Mesenchymal stem cell (in vitro differentiated cells and primary cell): ENCODE data around the gene CYP39A1.

ENCODE experiments used
- DNase-seq: peaks from one replicate; pipeline ENCODE4 v3.0.0-alpha.2; 2013
- H2AFZ ChIP-seq: one replicate; pipeline ENCODE4 v1.6.1; 2013; ENCODE audit warnings: low read depth, mild to moderate bottlenecking, control low read depth, inconsistent platforms, low read length, moderate library complexity
- H2AK5ac ChIP-seq: 2 replicates; pipeline ENCODE4 v1.6.1; 2013; ENCODE audit warnings: low read length, moderate library complexity, mild to moderate bottlenecking, inconsistent platforms; ENCODE audit not compliant: severe bottlenecking
- H2BK120ac ChIP-seq: one replicate; pipeline ENCODE4 v1.6.1; 2013; ENCODE audit warnings: low read depth, mild to moderate bottlenecking, inconsistent platforms, low read length, moderate library complexity
- H2BK12ac ChIP-seq, 2 experiments: one replicate each; pipeline ENCODE4 v1.6.1; 2013; ENCODE audit warnings: inconsistent platforms in 2 of 2, low read length in 2 of 2, mild to moderate bottlenecking in 2 of 2, moderate library complexity in 2 of 2, control low read depth in 1 of 2
- H2BK15ac ChIP-seq: one replicate; pipeline ENCODE4 v1.6.1; 2013; ENCODE audit warnings: mild to moderate bottlenecking, low read depth, inconsistent platforms; ENCODE audit not compliant: poor library complexity, severe bottlenecking
- H2BK5ac ChIP-seq: 2 replicates; pipeline ENCODE4 v1.6.1; 2013; ENCODE audit warnings: low read depth, mild to moderate bottlenecking, low read length, control low read depth, inconsistent platforms; ENCODE audit not compliant: poor library complexity, severe bottlenecking
- H3K14ac ChIP-seq, 2 experiments: one replicate each; pipeline ENCODE4 v1.6.1; 2013; ENCODE audit warnings: inconsistent platforms in 2 of 2, low read length in 2 of 2, control low read depth in 1 of 2, mild to moderate bottlenecking in 1 of 2, moderate library complexity in 1 of 2
- H3K18ac ChIP-seq, 2 experiments: one replicate each; pipeline ENCODE4 v1.6.1; 2013; ENCODE audit warnings: inconsistent platforms in 2 of 2, low read length in 2 of 2, control low read depth in 1 of 2, low read depth in 1 of 2, mild to moderate bottlenecking in 1 of 2
- H3K23ac ChIP-seq, 2 experiments: one replicate each; pipeline ENCODE4 v1.6.1; 2013; ENCODE audit warnings: inconsistent platforms in 2 of 2, low read length in 2 of 2, mild to moderate bottlenecking in 2 of 2, moderate library complexity in 2 of 2, control low read depth in 1 of 2
- H3K27ac ChIP-seq: 2 replicates; pipeline ENCODE4 v1.5.1; 2013; ENCODE audit warnings: mild to moderate bottlenecking, moderate library complexity, low read length, control low read depth, inconsistent platforms; ENCODE audit not compliant: poor library complexity, severe bottlenecking
- H3K27me3 ChIP-seq, 2 experiments: 2 replicates each; pipeline versions ENCODE4 v1.6.1 to v1.7.0; 2013; ENCODE audit warnings: low read length in 2 of 2, mild to moderate bottlenecking in 2 of 2, moderate library complexity in 2 of 2, control low read depth in 1 of 2, inconsistent platforms in 1 of 2; ENCODE audit not compliant: control insufficient read depth in 1 of 2, insufficient read depth in 1 of 2
- H3K36me3 ChIP-seq, 2 experiments: 2 replicates each; pipeline versions ENCODE4 v1.6.1 to v1.7.0; 2013; ENCODE audit warnings: low read length in 2 of 2, control low read depth in 1 of 2, inconsistent platforms in 1 of 2, low read depth in 1 of 2, mild to moderate bottlenecking in 1 of 2; ENCODE audit not compliant: insufficient read depth in 2 of 2, control insufficient read depth in 1 of 2
- H3K4ac ChIP-seq, 2 experiments: one replicate each; pipeline ENCODE4 v1.6.1; 2013; ENCODE audit warnings: inconsistent platforms in 2 of 2, low read length in 2 of 2, mild to moderate bottlenecking in 2 of 2, moderate library complexity in 2 of 2, control low read depth in 1 of 2, low read depth in 1 of 2
- H3K4me1 ChIP-seq: 2 replicates; pipeline ENCODE4 v1.6.1; 2013; ENCODE audit warnings: low read depth, low read length, control low read depth; ENCODE audit not compliant: control insufficient read depth, insufficient read depth
- H3K4me2 ChIP-seq: 2 replicates; pipeline ENCODE4 v1.6.1; 2013; ENCODE audit warnings: low read length, mild to moderate bottlenecking, inconsistent platforms; ENCODE audit not compliant: poor library complexity, severe bottlenecking
- H3K4me3 ChIP-seq, 2 experiments: 2 replicates each; pipeline versions ENCODE4 v1.5.1 to v1.7.0; 2013; ENCODE audit warnings: low read length in 2 of 2, mild to moderate bottlenecking in 2 of 2, control low read depth in 1 of 2, low read depth in 1 of 2; ENCODE audit not compliant: insufficient read depth in 1 of 2
- H3K79me1 ChIP-seq: replicated peaks from 2 replicates; pipeline ENCODE4 v1.6.1; 2013; ENCODE audit warnings: mild to moderate bottlenecking, control low read depth, low read length, inconsistent platforms; ENCODE audit not compliant: poor library complexity, severe bottlenecking
- H3K9ac ChIP-seq: 2 replicates; pipeline ENCODE4 v1.7.0; 2013; ENCODE audit warnings: mild to moderate bottlenecking, low read length, moderate library complexity
- H3K9me3 ChIP-seq: 2 replicates; pipeline ENCODE4 v1.7.0; 2013; ENCODE audit warnings: mild to moderate bottlenecking, low read length; ENCODE audit not compliant: control insufficient read depth
- H4K8ac ChIP-seq: one replicate; pipeline ENCODE4 v1.6.1; 2013; ENCODE audit warnings: inconsistent platforms, mild to moderate bottlenecking, low read length, moderate library complexity
- H4K91ac ChIP-seq: one replicate; pipeline ENCODE4 v1.6.1; 2013; ENCODE audit warnings: mild to moderate bottlenecking, low read length, inconsistent platforms
- WGBS: methylation state at CpG from one replicate; pipeline ENCODE4 v1.1.7; 2013; ENCODE audit warnings: mixed read lengths; 5-methylcytosine and 5-hydroxymethylcytosine counted together

Gene CYP39A1

GRCh38 chr6:46517202-46517601 is 135.4 kb downstream of the CYP39A1 start:
- H2AK5ac ChIP-seq, result no peak overlapping the region
- no peak overlapping the region for H3K14ac ChIP-seq

GRCh38 chr6:46513533-46513932 is 139.1 kb downstream of the CYP39A1 start:
- H3K27me3 ChIP-seq, result no peaks in the 10 kb centered on the region
- H4K8ac ChIP-seq, result no peak overlapping the region
- no peak overlapping the region for H3K9ac ChIP-seq
- H3K4me1 ChIP-seq, result peaks cover 4% of the 10 kb centered on the region
- H3K14ac ChIP-seq, result no peak overlapping the region
- H3K4ac ChIP-seq, result no peak overlapping the region
- no peak overlapping the region for H3K18ac ChIP-seq
- H2BK15ac ChIP-seq, result no peak overlapping the region
- H3K36me3 ChIP-seq, result no peaks in the 10 kb centered on the region
- DNase-seq, result no peak
- no peak overlapping the region for H2AK5ac ChIP-seq
- no peak overlapping the region for H3K27ac ChIP-seq
- H2BK120ac ChIP-seq, result no peak overlapping the region
- no peaks in the 10 kb centered on the region for H3K79me1 ChIP-seq
- no peak overlapping the region for H3K4me2 ChIP-seq
- no peak overlapping the region for H4K91ac ChIP-seq
- H2BK5ac ChIP-seq, result no peak overlapping the region
- H2BK12ac ChIP-seq, result no peak overlapping the region
- H3K23ac ChIP-seq, result no peak overlapping the region
- H3K4me3 ChIP-seq, result no peak overlapping the region
- H2AFZ ChIP-seq, result no peak overlapping the region
- H3K9me3 ChIP-seq, result no peaks in the 10 kb centered on the region
- WGBS, result 98% methylated on average over 2 of the region's 2 CpGs

More at GRCh38 chr6:46517202-46517601, 135.4 kb downstream of the CYP39A1 start:
- Histone ChIP-seq H3K36me3 (no peaks in the 10 kb centered on the region), H3K4me2 (no peak overlapping the region), H3K79me1 (no peaks in the 10 kb centered on the region), H3K27ac (no peak overlapping the region), H2BK120ac (no peak overlapping the region), H3K4me1 (no peaks in the 10 kb centered on the region), H2BK15ac (no peak overlapping the region), H2BK5ac (no peak overlapping the region), H3K4me3 (no peak overlapping the region), H4K8ac (no peak overlapping the region), H2BK12ac (no peak overlapping the region), H2AFZ (no peak overlapping the region), H3K23ac (no peak overlapping the region), H4K91ac (no peak overlapping the region), H3K9me3 (no peaks in the 10 kb centered on the region), H3K9ac (no peak overlapping the region), H3K18ac (no peak overlapping the region), H3K27me3 (no peaks in the 10 kb centered on the region), H3K4ac (no peak overlapping the region)
- no peak for DNase-seq

- H2BK12ac ChIP-seq, result peak overlapping the region in 1 of 2 experiments; percentile 6
- no peak overlapping the region for H3K18ac ChIP-seq
- no peak overlapping the region for H3K4me2 ChIP-seq
- H2BK5ac ChIP-seq, result no peak overlapping the region
- no peak overlapping the region for H2BK120ac ChIP-seq
- peaks cover 6% of the 10 kb centered on the region for H3K4me1 ChIP-seq
- no peak overlapping the region for H2BK15ac ChIP-seq
- no peak overlapping the region for H4K91ac ChIP-seq
- peak overlapping the region; percentile 1 for H2AK5ac ChIP-seq
- no peak for DNase-seq
- no peak overlapping the region for H3K4me3 ChIP-seq
- no peak overlapping the region for H3K4ac ChIP-seq
- H3K36me3 ChIP-seq, result no peaks in the 10 kb centered on the region
- no peaks in the 10 kb centered on the region for H3K79me1 ChIP-seq
- no peak overlapping the region for H3K23ac ChIP-seq
- H3K14ac ChIP-seq, result no peak overlapping the region
- no peak overlapping the region for H2AFZ ChIP-seq
- no peak overlapping the region for H3K9ac ChIP-seq
- H3K27ac ChIP-seq, result no peak overlapping the region
- H3K27me3 ChIP-seq, result no peaks in the 10 kb centered on the region
- 89% methylated on average over 6 of the region's 7 CpGs for whole genome bisulfite sequencing
- no peaks in the 10 kb centered on the region for H3K9me3 ChIP-seq
- H4K8ac ChIP-seq, result no peak overlapping the region
Observed at GRCh38 chr6:46511320-46511719, 141.3 kb downstream of the CYP39A1 start.

- H3K27ac ChIP-seq, result no peak overlapping the region
- no peak overlapping the region for H3K14ac ChIP-seq
- no peak overlapping the region for H2BK12ac ChIP-seq
- no peaks in the 10 kb centered on the region for H3K27me3 ChIP-seq
- H4K8ac ChIP-seq, result no peak overlapping the region
- no peak overlapping the region for H2BK120ac ChIP-seq
- H4K91ac ChIP-seq, result no peak overlapping the region
- H2BK5ac ChIP-seq, result no peak overlapping the region
- no peak overlapping the region for H3K9ac ChIP-seq
- no peak overlapping the region for H3K4ac ChIP-seq
- no peak overlapping the region for H2BK15ac ChIP-seq
- DNase-seq, result peak; percentile 16
- H3K36me3 ChIP-seq, result no peaks in the 10 kb centered on the region
- no peaks in the 10 kb centered on the region for H3K79me1 ChIP-seq
- no peaks in the 10 kb centered on the region for H3K9me3 ChIP-seq
- H3K4me2 ChIP-seq, result no peak overlapping the region
- H3K18ac ChIP-seq, result no peak overlapping the region
- H2AFZ ChIP-seq, result no peak overlapping the region
- H3K23ac ChIP-seq, result no peak overlapping the region
- H3K4me3 ChIP-seq, result no peak overlapping the region
- H2AK5ac ChIP-seq, result no peak overlapping the region
- peaks cover 8% of the 10 kb centered on the region for H3K4me1 ChIP-seq
Observed at GRCh38 chr6:46510651-46511050, 142.0 kb downstream of the CYP39A1 start.
